K562 (cell line): ENCODE results near the gene GPX7. TPM values are rescaled to one million over a fixed set of nuclear protein-coding genes. Genes with fewer than 3 reads are reported as not detected.

ENCODE experiments used
- BRD9 ChIP-seq: fragments of 450-650 bp; IDR thresholded peaks from 2 replicates; pipeline ENCODE4 v1.6.1; 2018; ENCODE audit warnings: low read depth; ENCODE audit not compliant: partially characterized antibody
- GATAD2B ChIP-seq: fragments of 450-650 bp; IDR thresholded peaks from 2 replicates; pipeline ENCODE4 v1.6.1; 2017; ENCODE audit warnings: mild to moderate bottlenecking, borderline replicate concordance
- ILK ChIP-seq: fragments of 450-650 bp; IDR thresholded peaks from 2 replicates; pipeline ENCODE4 v1.6.1; 2016; ENCODE audit warnings: missing genetic modification characterization, low read depth, mild to moderate bottlenecking, missing compliant biosample characterization, moderate library complexity, borderline replicate concordance
- MED1 ChIP-seq: sonication (generic); formaldehyde crosslinking; IDR thresholded peaks from 2 replicates; pipeline ENCODE4 v1.8.1; 2023; ENCODE audit warnings: missing genetic modification reagents, borderline replicate concordance
- MITF ChIP-seq: IDR thresholded peaks from 2 replicates; pipeline ENCODE4 v1.6.1; 2014; ENCODE audit warnings: antibody characterized with exemption
- MYC ChIP-seq, 2 experiments: fragments of 250-450 bp in 1 of 2; sonication (Bioruptor Pico) in 1 of 2; IDR thresholded peaks; 2 replicates each; pipeline versions ENCODE4 v1.5.1 to v1.6.1; 2012 to 2021; ENCODE audit warnings: low read depth in 2 of 2, borderline replicate concordance in 1 of 2, improper control_type of control experiment in 1 of 2, low read length in 1 of 2, mild to moderate bottlenecking in 1 of 2, moderate library complexity in 1 of 2
- PCBP1 ChIP-seq: fragments of 200-400 bp; formaldehyde crosslinking; IDR thresholded peaks from 2 replicates; pipeline ENCODE4 v1.6.1; 2018; ENCODE audit warnings: mild to moderate bottlenecking, low read depth, low read length; ENCODE audit not compliant: poor library complexity, severe bottlenecking
- SMARCE1 ChIP-seq: fragments of 450-650 bp; IDR thresholded peaks from 2 replicates; pipeline ENCODE4 v1.7.1; 2016; ENCODE audit warnings: mild to moderate bottlenecking
- polyA plus RNA-seq, 8 experiments: library from polyadenylated mRNA; depleted of rRNA in 4 of 8; stranded (reverse) in 5 of 8; unstranded in 3 of 8; fragments of >200 nt; fragmentation: Nextera tagmentation in 2 of 8; fragmentation: Illumina TruSeq in 1 of 8; extraction: Ambion mirVana in 2 of 8; extraction: Trizol in 1 of 8; gene quantifications; 2 replicates each; pipeline versions ENCODE4 v1.2.1 to v1.2.3, GENCODE V29; 2011 to 2014; ENCODE audit warnings: inconsistent platforms in 1 of 8, missing spikeins in 1 of 8
- total RNA-seq, 7 experiments: library from RNA; depleted of rRNA in 6 of 7; stranded (reverse); fragments of >200 nt in 6 of 7; fragmentation: Illumina TruSeq in 2 of 7; extraction: Trizol in 2 of 7; gene quantifications; 2 replicates each; pipeline versions ENCODE4 v1.2.1 to v1.2.3, GENCODE V29; 2011 to 2021; ENCODE audit warnings: low replicate concordance in 1 of 7
- TF ChIP-seq, protein P1 (sequence below): fragments of 450-650 bp; IDR thresholded peaks from one replicate; pipeline ENCODE4 v1.6.1; 2018; ENCODE audit warnings: mild to moderate bottlenecking, moderate library complexity; ENCODE audit not compliant: partially characterized antibody
- TF ChIP-seq, protein P2 (sequence below): fragments of 200-800 bp; sonication (Bioruptor generic); IDR thresholded peaks from 2 replicates; pipeline ENCODE4 v1.6.1; 2017; ENCODE audit warnings: missing genetic modification characterization, missing compliant biosample characterization
- TF ChIP-seq, protein P3 (sequence below), 2 experiments: fragments of 450-650 bp; IDR thresholded peaks; 2 replicates each; pipeline ENCODE4 v1.6.1; 2018; ENCODE audit warnings: mild to moderate bottlenecking in 2 of 2, low read depth in 1 of 2; ENCODE audit not compliant: partially characterized antibody in 2 of 2
- TF ChIP-seq, protein P4 (sequence below), 2 experiments: fragments of 450-650 bp; IDR thresholded peaks; 2 replicates each; pipeline ENCODE4 v1.6.1; 2016

The GPX7 gene
- total and polyA plus RNA-seq, 9 of the 15 experiments (the other 6 are each of a cell fraction or from before 2014, with no cell fraction given): 0.08 TPM; not detected in 8

- TF ChIP-seq MED1 (CRISPR knock-in tag): no peak
- TF ChIP-seq, protein P1, sequence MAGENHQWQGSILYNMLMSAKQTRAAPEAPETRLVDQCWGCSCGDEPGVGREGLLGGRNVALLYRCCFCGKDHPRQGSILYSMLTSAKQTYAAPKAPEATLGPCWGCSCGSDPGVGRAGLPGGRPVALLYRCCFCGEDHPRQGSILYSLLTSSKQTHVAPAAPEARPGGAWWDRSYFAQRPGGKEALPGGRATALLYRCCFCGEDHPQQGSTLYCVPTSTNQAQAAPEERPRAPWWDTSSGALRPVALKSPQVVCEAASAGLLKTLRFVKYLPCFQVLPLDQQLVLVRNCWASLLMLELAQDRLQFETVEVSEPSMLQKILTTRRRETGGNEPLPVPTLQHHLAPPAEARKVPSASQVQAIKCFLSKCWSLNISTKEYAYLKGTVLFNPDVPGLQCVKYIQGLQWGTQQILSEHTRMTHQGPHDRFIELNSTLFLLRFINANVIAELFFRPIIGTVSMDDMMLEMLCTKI: no peak
- peak; percentile 52 for TF ChIP-seq BRD9
- TF ChIP-seq, protein P2, sequence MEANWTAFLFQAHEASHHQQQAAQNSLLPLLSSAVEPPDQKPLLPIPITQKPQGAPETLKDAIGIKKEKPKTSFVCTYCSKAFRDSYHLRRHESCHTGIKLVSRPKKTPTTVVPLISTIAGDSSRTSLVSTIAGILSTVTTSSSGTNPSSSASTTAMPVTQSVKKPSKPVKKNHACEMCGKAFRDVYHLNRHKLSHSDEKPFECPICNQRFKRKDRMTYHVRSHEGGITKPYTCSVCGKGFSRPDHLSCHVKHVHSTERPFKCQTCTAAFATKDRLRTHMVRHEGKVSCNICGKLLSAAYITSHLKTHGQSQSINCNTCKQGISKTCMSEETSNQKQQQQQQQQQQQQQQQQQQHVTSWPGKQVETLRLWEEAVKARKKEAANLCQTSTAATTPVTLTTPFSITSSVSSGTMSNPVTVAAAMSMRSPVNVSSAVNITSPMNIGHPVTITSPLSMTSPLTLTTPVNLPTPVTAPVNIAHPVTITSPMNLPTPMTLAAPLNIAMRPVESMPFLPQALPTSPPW (CRISPR knock-in tag): peak; percentile 60
- no peak for TF ChIP-seq ILK (tag)
- TF ChIP-seq GATAD2B: no peak
- TF ChIP-seq, protein P3, sequence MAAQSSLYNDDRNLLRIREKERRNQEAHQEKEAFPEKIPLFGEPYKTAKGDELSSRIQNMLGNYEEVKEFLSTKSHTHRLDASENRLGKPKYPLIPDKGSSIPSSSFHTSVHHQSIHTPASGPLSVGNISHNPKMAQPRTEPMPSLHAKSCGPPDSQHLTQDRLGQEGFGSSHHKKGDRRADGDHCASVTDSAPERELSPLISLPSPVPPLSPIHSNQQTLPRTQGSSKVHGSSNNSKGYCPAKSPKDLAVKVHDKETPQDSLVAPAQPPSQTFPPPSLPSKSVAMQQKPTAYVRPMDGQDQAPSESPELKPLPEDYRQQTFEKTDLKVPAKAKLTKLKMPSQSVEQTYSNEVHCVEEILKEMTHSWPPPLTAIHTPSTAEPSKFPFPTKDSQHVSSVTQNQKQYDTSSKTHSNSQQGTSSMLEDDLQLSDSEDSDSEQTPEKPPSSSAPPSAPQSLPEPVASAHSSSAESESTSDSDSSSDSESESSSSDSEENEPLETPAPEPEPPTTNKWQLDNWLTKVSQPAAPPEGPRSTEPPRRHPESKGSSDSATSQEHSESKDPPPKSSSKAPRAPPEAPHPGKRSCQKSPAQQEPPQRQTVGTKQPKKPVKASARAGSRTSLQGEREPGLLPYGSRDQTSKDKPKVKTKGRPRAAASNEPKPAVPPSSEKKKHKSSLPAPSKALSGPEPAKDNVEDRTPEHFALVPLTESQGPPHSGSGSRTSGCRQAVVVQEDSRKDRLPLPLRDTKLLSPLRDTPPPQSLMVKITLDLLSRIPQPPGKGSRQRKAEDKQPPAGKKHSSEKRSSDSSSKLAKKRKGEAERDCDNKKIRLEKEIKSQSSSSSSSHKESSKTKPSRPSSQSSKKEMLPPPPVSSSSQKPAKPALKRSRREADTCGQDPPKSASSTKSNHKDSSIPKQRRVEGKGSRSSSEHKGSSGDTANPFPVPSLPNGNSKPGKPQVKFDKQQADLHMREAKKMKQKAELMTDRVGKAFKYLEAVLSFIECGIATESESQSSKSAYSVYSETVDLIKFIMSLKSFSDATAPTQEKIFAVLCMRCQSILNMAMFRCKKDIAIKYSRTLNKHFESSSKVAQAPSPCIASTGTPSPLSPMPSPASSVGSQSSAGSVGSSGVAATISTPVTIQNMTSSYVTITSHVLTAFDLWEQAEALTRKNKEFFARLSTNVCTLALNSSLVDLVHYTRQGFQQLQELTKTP (IDR thresholded peaks at IDR 0.05; ENCODE audit: low read depth in 1 of 2, partially characterized antibody in 2 of 2): peak; percentile 15 to 50
- TF ChIP-seq MYC (IDR thresholded peaks at IDR 0.05; ENCODE audit: low read depth, low read length): 0 out of 2 replicates have a peak, but pooled peaks have one; percentile 8
- TF ChIP-seq MYC (CRISPR knock-in tag; IDR thresholded peaks at IDR 0.05; ENCODE audit: borderline replicate concordance, low read depth): no peak
- TF ChIP-seq SMARCE1: 0 out of 2 replicates have a peak, but pooled peaks have one; percentile 59
- no peak for TF ChIP-seq MITF
- TF ChIP-seq, protein P4, sequence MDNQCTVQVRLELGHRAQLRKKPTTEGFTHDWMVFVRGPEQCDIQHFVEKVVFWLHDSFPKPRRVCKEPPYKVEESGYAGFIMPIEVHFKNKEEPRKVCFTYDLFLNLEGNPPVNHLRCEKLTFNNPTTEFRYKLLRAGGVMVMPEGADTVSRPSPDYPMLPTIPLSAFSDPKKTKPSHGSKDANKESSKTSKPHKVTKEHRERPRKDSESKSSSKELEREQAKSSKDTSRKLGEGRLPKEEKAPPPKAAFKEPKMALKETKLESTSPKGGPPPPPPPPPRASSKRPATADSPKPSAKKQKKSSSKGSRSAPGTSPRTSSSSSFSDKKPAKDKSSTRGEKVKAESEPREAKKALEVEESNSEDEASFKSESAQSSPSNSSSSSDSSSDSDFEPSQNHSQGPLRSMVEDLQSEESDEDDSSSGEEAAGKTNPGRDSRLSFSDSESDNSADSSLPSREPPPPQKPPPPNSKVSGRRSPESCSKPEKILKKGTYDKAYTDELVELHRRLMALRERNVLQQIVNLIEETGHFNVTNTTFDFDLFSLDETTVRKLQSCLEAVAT (IDR thresholded peaks at IDR 0.05): peak in 1 of 2 experiments; percentile 52; a peak in 1 of 4 replicates
- TF ChIP-seq PCBP1: no peak
Measured at GRCh38 chr1:52567943-52568342, 34.2 kb upstream of the GPX7 start (continued).
